ENCODE data around the gene UGT1A4.

- TF ChIP-seq CTCF (IDR thresholded peaks at IDR 0.05) (no peak), EP300 (IDR thresholded peaks at IDR 0.05) (no peak), POLR2AphosphoS5 (IDR thresholded peaks at IDR 0.05) (no peak)
Observed at GRCh38 chr2:233743464-233744259, 25.1 kb downstream of the UGT1A4 start.

All from stomach (tissue), 4 donors.